Left ventricle myocardium superior (tissue), 1 donor: ENCODE measurements around the gene CCDC93. TPM values are rescaled to one million over a fixed set of nuclear protein-coding genes. Genes with fewer than 3 reads are reported as not detected.

Source experiments
- ATAC-seq: fragments of 200-7000 bp; cut with Tn5 transposase; one replicate; pipeline ENCODE4 v1.9.1; 2020; ENCODE audit warnings: mild to moderate bottlenecking, moderate library complexity
- DNase-seq: peaks from one replicate; pipeline ENCODE4 v3.0.0-alpha.2; 2020
- intact Hi-C: fragments of 100-400 bp; cut with micrococcal nuclease; formaldehyde crosslinking; loops from one replicate; pipeline ENCODE4 v1.11.0; 2022
- total RNA-seq: library from RNA; stranded (reverse); fragmentation: NEBNext Ultra II Directional; extraction: Animal tissue kit (Norgen Biotek cat#: 25700); gene quantifications from one replicate; pipeline ENCODE4 v1.2.1, GENCODE V29; 2021
- donor health status: DM: no; HTN: yes; CAD: no; lungs with severe emphysema.

The CCDC93 gene
- total RNA-seq, 1 donor from 2014 or later = 25.2 TPM

- ATAC-seq (peak; percentile 94), DNase-seq (no peak)
- intact Hi-C loops = loop anchor here (5.0 kb wide), 1 partner anchor 166 kb away; no protein-coding TSS in a partner anchor
Observed at GRCh38 chr2:118003396-118003824, 10.5 kb downstream of the CCDC93 start.

- DNase-seq = no peak
- ATAC-seq = no peak
- intact Hi-C loops = loop anchor here (5.0 kb wide), 1 partner anchor 163 kb away; no protein-coding TSS in a partner anchor
Observed at GRCh38 chr2:118000041-118000440, 13.8 kb downstream of the CCDC93 start.

- intact Hi-C loops = loop anchor here (10.0 kb wide), 1 partner anchor 53 kb away; no protein-coding TSS in a partner anchor
- ATAC-seq (peak; percentile 74), DNase-seq (no peak)
Observed at GRCh38 chr2:117997872-117998454, 15.9 kb downstream of the CCDC93 start.

GRCh38 chr2:117996525-117996924 lies 17.3 kb downstream of the CCDC93 start:
- no peak for ATAC-seq
- no peak for DNase-seq

GRCh38 chr2:117994729-117995128 lies 19.1 kb downstream of the CCDC93 start:
- no peak for ATAC-seq
- no peak for DNase-seq
- intact Hi-C loops = loop anchor here (10.0 kb wide), 1 partner anchor 50 kb away; no protein-coding TSS in a partner anchor

More at GRCh38 chr2:117996525-117996924, 17.3 kb downstream of the CCDC93 start:
- intact Hi-C loops = loop anchor here (10.0 kb wide), 1 partner anchor 52 kb away; no protein-coding TSS in a partner anchor

- ATAC-seq (no peak), DNase-seq (no peak)
- intact Hi-C loops = loop anchor here (10.0 kb wide), 1 partner anchor 45 kb away; no protein-coding TSS in a partner anchor
Observed at GRCh38 chr2:117989854-117990438, 23.9 kb downstream of the CCDC93 start.

- no peak for ATAC-seq
Observed at GRCh38 chr2:117987121-117987520, 26.7 kb downstream of the CCDC93 start.

GRCh38 chr2:117985092-117985491 lies 28.8 kb downstream of the CCDC93 start:
- intact Hi-C loops = no loop called here
- DNase-seq (no peak), ATAC-seq (no peak)

More at GRCh38 chr2:117987121-117987520, 26.7 kb downstream of the CCDC93 start:
- intact Hi-C loops = no loop called here
- no peak for DNase-seq

- ATAC-seq (no peak), DNase-seq (no peak)
- intact Hi-C loops = no loop called here
Observed at GRCh38 chr2:117984208-117984607, 29.7 kb downstream of the CCDC93 start.

GRCh38 chr2:117983040-117983439 lies 30.8 kb downstream of the CCDC93 start:
- intact Hi-C loops = no loop called here

GRCh38 chr2:117982376-117983033 lies 31.4 kb downstream of the CCDC93 start:
- intact Hi-C loops = no loop called here
- ATAC-seq (no peak), DNase-seq (no peak)

More at GRCh38 chr2:117983040-117983439, 30.8 kb downstream of the CCDC93 start:
- ATAC-seq (no peak), DNase-seq (no peak)

GRCh38 chr2:117981810-117982209 lies 32.1 kb downstream of the CCDC93 start:
- intact Hi-C loops = no loop called here
- no peak for DNase-seq
- ATAC-seq = no peak

GRCh38 chr2:117980783-117981676 lies 32.8 kb downstream of the CCDC93 start:
- intact Hi-C loops = no loop called here
- no peak for DNase-seq
- ATAC-seq = peak; percentile 81

- ATAC-seq (no peak), DNase-seq (no peak)
- intact Hi-C loops = no loop called here
Observed at GRCh38 chr2:117979911-117980701, 33.8 kb downstream of the CCDC93 start.

GRCh38 chr2:117977696-117978095 lies 36.2 kb downstream of the CCDC93 start:
- DNase-seq = no peak

GRCh38 chr2:117976581-117976980 lies 37.3 kb downstream of the CCDC93 start:
- ATAC-seq (no peak), DNase-seq (no peak)
- intact Hi-C loops = no loop called here

More at GRCh38 chr2:117977696-117978095, 36.2 kb downstream of the CCDC93 start:
- ATAC-seq = no peak
- intact Hi-C loops = no loop called here

- no peak for DNase-seq
- ATAC-seq = no peak
- intact Hi-C loops = no loop called here
Observed at GRCh38 chr2:117973498-117974082, 40.3 kb downstream of the CCDC93 start.
